GM19238 (cell line): Measurements from ENCODE around the gene MRPL48.
"Not testable (repeated sequence)": the region's sequence is repeated elsewhere in the genome, so short reads cannot be mapped to it uniquely, and the experiment has no call there.

ENCODE experiments used
- DNase-seq: peaks from one replicate; pipeline ENCODE4 v3.0.0; 2011; ENCODE audit warnings: low spot score; ENCODE audit not compliant: insufficient read length

Gene MRPL48

GRCh38 chr11:73779084-73779902, 8.4 kb upstream of the MRPL48 start:
- peak; percentile 95 for DNase-seq

DNA sequence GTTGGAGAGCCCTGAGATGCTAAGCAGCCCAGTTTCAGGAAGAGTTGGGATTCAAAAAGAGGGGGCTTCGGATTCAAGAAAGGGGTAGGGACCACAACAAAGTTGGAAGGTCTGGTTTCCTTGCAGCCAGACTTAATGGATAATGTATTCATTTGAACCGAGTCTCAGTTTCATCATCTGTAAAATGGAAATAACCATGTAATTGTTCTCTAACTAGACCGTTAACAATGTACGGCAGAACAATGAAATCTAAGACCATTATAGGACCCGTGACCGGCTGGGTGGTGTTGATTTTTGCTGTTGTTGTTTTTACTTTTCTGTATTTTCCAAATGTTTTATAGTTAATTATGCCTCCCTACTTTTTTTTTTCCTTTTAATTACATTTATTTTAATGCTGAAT, 6.4 kb upstream of the MRPL48 start:
- DNase-seq, result no peak

DNA sequence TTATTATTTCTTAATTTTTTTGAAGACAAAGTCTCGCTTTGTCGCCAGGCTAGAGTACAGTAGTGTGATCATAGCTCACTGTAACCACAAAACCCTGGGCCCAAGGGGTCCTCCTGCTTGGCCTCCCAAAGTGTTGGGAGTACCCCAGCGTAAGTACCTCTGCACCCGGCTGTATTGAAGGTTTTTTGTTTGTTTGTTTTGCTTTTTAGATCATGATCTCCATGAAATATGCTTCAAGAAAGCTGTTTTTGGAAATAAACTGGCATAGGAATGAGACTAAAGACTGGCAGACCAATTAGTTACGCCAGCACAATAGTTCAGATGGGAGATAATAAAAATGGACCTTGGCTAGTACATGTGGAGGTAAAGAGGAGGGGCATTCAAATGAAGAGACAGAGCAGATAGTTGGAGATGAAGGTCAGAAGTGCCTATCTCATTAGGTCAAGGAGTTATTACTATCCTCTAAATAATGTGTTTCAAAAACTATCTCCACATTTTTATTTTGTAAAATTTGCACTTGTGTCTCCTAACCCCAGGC, 4.1 kb upstream of the MRPL48 start:
- no peak for DNase-seq

DNA sequence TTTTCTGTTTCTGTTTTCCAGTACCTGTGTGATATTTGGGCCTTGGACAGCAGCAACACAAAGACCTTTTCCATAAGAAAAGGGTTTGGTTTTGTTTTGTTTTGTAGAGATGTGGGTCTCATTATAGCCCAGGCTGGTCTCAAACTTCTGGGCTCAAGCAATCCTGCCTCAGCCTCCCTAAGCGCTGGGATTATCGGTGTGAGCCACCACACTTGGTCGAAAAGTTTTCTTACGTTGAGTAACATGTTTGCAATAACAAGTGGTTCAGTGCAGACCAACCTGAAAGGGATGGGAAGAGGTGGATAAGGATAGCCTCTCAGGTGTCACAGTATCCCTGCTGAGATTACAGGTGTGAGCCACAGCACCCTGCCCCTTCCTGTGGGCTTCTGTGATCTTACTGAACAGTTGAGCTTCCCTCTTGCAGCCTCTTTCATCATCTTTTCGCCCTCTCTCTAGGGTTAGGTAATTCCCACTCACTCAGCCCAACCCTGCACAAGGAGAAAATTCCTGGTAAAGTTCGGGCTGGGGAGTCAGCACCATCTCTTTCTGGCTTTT, 3.5 kb upstream of the MRPL48 start:
- no peak for DNase-seq

GRCh38 chr11:73784734-73785133, 2.9 kb upstream of the MRPL48 start:
- DNase-seq, result no peak

GRCh38 chr11:73785467-73785866, 2.2 kb upstream of the MRPL48 start:
- not testable (repeated sequence) for DNase-seq

DNA sequence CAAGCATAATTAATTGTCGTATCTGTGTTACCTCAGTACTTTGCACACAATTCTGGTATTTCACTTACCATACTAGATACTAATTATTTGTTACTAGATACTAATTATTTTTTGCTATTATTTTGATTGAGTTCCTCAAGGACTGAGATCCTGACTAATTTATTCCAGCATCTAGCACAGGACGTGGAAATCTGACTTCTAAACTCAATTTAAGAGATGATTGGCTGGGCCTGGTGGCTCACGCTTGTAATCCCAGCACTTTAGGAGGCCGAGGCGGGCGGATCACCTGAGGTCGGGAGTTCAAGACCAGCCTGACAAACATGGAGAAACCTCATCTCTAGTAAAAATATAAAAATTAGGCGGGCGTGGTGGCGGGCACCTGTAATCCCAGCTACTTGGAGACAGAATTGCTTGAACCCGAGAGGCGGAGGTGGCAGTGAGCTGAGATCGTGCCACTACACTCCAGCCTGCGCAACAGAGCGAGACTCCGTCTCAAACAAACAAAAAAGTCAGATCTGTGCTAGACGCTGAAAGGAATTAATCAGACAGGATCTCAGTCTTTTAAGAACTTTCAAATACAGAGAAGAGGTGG, 527 bp upstream of the MRPL48 start:
- DNase-seq, result no peak

DNA sequence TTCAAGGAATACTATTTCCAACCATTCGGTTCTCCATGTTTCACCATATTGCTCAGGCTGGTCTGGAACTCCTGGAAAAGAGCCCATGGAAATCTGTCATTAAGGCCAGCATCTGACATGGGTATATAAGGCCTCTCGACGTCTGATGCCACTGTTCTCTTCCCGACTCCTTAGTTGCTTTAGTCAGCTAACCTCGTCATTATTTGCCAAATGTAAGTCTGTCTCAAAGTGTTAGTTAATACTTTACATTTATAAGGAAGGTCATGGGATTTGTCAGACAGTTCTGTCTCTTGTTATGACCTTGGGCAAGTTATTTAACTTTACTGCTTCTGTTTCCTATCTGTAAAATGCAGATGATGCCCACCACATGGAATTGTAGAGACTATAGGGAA, 1.6 kb downstream of the MRPL48 start:
- no peak for DNase-seq

- DNase-seq, result no peak
These were observed 4.9 kb downstream of the MRPL48 start for GRCh38 chr11:73792584-73792983.

- no peak for DNase-seq
These were observed 8.4 kb downstream of the MRPL48 start for GRCh38 chr11:73795925-73796632.

- DNase-seq, result no peak
These were observed 9.8 kb downstream of the MRPL48 start for GRCh38 chr11:73797457-73797856.

DNA sequence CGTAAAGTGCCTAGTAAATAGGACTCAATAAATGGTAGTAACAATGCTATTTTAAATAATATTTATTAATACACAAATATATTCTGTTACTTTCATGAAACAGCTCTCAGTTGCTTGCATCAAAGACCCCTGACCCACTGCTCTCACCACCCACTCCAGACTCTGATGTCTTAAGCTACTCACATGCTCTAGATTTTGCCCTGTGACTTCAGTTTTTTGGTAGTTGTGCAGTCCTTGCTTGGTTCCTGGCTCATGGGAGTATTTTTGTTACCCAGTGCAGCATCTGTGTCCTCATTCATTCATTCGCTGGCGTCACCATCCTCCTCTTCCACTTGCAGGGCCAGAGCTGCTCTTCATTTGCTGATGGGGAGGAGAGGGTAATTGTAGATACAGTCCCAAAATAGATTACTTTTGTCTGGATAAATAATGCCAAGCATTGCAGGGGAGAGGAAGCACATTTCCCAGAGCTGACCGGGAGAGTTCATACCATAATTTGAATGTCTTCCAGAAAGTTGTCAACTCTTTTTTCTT, 12.7 kb downstream of the MRPL48 start:
- DNase-seq, result no peak

DNA sequence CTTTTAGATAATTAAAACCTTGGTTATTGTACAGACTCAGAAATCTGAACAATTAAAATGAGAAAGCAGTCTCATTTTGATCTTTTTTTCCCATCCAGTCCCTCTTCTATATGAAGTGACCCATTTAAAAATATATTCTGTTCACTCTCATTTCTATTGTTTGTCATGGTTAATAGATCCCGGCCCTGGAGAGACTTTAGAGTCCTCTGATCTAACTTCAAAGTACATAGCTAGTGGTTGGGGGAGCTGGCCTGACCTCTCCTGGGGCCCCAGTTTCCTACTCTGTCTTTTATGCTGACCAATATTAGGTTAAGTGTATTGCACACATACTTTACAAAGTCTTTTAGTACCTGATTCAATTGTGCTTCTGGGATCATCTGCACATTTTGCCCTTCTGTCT, 13.5 kb downstream of the MRPL48 start:
- no peak for DNase-seq

GRCh38 chr11:73804712-73805111, 17.0 kb downstream of the MRPL48 start:
- DNase-seq, result no peak

DNA sequence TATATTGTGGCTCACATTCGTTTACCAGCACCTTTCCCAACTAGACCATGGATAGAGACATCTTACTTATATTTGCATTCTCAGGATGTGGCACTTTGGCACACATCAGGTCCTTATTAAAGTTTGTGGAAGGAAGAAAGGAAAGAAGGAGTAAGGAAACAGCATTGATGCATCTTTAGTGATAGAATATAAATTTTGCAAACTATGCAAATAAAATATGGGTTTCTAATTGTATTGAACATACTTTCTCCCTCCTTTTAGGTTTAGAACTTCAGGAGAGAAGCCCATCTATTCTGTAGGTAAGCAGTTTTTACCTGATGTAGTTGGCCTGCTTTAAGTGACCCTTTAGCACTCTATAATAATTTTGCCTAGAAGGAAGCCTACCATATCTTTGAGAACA, 20.4 kb downstream of the MRPL48 start:
- no peak for DNase-seq

DNA sequence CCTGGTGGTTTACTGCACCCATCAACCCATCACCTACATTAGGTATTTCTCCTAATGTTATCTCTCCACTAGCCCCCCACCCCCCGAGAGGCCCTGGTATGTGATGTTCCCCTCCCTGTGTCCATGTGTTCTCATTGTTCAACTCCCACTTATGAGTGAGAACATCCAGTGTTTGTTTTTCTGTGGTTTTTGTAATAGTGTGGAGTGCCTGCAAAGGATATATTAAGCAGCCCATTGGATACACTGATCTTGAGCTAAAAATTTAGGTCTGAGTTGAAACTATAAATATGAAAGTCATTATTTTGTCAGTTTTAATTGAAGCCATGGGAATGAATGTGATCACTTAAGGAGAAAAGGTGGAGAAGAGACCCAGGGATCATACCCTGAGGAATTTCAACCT, 23.0 kb downstream of the MRPL48 start:
- DNase-seq, result no peak

- no peak for DNase-seq
These were observed 24.6 kb downstream of the MRPL48 start for GRCh38 chr11:73812234-73812633.

DNA sequence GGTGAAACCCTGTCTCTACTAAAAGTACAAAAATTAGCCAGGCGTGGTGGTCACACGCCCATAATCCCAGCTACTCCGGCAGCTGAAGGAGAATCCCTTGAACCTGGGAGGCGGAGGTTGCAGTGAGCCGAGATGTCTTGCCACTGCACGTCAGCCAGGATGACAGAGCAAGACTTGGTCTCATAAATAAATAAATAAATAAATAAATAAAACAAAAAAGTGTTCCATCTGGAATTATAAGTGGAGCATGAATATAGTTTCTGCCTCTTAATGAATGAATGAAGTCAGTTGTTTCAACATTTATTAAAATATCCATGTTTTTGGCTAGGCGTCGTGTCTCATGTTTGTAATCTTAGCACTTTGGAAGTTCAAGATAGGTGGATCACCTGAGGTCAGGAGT, 27.1 kb downstream of the MRPL48 start:
- no peak for DNase-seq

DNA sequence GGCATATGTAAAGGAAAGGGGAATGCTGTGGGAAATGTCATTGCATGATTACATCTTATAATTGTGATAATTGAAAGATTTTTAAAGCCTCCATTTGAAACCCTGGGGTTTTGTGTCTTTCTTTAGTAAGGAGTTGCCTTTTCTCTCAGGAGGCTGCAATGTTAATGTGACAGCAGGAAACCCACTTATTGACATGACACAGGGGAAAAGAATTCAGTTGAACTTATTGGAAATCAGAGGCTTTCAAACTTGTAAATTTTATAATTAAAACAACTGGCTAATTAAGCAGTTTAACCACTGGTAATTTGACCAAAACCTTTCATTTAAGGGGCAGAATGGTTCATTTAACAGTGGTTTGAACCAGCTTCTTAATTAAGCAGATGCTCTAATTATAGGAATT, 31.2 kb downstream of the MRPL48 start:
- no peak for DNase-seq

GRCh38 chr11:73830261-73830660, 42.6 kb downstream of the MRPL48 start:
- DNase-seq, result no peak

DNA sequence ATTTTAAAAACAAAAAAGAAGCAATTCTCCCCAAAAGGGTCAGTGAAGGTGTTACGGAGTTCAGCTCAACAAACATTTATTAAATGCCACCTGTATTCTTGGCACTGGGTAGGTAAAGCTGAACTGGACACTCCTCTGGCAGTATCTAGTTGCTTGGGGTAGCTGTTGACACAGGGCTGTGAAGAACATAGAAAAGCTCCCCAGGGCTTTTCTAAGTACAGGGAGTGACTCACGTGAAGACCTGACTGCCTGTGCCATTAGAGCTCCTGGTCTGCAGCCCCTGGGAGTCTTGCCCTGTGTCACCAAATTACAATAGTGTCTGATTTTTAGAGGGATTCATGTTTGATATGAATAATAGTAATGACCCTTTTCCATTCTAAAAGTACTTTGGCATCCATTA, 45.4 kb downstream of the MRPL48 start:
- DNase-seq, result no peak
